ENCODE measurements around the gene CKS1B.
A peak's percentile ranks its signal among the peaks of the same experiment; 100 is the strongest.

The CKS1B gene

GRCh38 chr1:154974102-154974807 is at the start of gene CKS1B:
CKS1B (plus strand) TSS chr1:154974681; CDS start chr1:154974746, 65 bp downstream.
- peak; percentile 94 for DNase-seq (ENCODE audit: low read depth)

GRCh38 chr1:154925335-154926170 is 48.9 kb upstream of the CKS1B start:
- DNase-seq (ENCODE audit: low read depth) = no peak

- DNase-seq (ENCODE audit: low read depth) = no peak
Observed at GRCh38 chr1:154926201-154926600, 48.3 kb upstream of the CKS1B start.

GRCh38 chr1:154931940-154932487 is 42.5 kb upstream of the CKS1B start:
- DNase-seq (ENCODE audit: low read depth) = no peak

DNA sequence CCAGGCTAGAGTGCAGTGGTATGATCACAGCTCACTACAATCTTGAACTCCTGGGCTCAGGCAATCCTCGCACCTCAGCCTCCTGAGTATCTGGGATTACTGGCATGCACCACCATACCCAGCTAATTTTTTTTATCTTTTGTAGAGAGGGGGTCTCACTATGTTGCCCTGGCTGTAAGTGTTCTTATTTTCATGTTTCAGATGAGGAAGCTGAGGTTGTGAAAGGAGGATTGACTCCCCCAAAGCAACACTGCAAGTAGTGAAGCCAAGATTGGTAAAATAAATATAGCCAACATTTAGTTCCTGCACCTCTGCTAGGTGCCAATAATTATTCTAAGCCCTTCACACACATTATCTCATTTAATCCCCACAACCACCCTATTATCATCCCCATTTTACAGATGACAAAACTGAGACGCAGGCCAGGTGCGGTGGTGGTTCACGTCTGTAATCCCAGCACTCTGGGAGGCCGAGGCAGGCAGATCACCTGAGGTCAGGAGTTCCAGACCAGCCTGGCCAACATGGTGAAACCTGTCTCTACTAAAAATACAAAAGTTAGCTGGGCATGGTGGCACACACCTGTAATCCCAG is 40.0 kb upstream of the CKS1B start:
- no peak for DNase-seq (ENCODE audit: low read depth)

DNA sequence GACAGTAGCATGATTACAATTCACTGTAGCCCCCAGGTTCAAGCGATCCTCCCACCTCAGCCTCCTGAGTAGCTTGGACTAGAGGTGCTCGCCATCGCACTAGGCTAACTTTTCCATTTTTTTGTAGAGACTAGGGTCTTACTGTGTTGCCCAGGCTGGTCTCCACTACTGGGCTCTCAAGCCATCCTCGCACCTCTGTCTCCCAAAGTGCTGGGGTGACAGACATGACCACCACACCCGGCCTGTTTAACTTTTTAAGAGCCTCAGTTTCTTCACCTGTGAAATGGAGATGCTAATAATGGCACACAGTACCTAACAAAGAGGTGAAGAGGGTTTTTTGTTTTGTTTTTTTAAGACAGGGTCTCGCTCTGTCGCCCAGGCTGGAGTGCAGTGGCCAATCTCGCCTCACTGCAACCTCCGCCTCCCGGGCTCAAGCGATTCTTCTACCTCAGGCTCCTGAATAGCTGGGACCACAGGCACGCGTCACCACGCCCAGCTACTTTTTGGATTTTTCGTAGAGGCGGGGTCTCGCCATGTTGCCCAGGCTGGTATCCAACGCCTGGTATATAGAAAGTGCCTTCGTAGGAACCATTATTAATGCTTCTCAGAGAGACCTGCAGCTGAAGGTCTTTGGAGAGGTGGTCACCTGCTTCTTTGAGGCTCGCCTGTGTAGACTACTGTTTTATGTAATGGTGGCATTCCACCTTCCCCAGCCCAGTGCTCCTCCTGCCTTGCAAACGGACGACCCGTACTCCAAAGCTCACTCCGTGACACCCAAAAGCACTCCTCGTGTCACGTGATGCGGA is 38.5 kb upstream of the CKS1B start:
- no peak for DNase-seq (ENCODE audit: low read depth)

DNA sequence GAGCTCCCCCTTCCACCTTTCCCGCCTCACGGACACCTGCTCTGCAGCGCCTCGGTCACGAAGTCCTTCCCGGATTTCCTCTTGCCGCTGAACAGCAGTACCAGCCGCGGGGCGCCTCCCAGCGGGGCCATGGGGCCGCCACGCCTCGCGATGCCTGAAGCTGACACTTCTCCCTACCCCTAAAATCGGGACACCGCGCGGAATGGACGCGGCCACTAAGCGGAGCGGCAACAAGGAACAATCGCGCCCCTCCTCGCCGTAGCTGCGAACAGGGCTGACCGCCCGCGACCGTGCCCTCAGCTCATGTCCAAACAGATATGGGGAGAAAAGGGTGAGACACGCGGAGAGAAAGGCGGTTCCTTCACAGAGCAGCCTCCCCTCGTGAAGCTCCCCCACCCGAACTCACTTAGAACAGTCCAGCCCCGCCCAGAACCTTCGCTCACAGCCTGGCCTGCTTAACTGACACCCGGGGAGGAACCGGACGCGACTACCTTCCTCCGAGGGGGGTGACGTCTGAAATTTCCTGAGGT is 37.9 kb upstream of the CKS1B start, which contains the start of gene PMVK:
Gene PMVK (minus strand): TSS at position 165 of the 530 bp plus-strand sequence. CDS start 34 bp downstream, at position 131.
- DNase-seq (ENCODE audit: low read depth) = peak; percentile 91

GRCh38 chr1:154937085-154937987 is 37.1 kb upstream of the CKS1B start:
- DNase-seq (ENCODE audit: low read depth) = peak; percentile 85

DNA sequence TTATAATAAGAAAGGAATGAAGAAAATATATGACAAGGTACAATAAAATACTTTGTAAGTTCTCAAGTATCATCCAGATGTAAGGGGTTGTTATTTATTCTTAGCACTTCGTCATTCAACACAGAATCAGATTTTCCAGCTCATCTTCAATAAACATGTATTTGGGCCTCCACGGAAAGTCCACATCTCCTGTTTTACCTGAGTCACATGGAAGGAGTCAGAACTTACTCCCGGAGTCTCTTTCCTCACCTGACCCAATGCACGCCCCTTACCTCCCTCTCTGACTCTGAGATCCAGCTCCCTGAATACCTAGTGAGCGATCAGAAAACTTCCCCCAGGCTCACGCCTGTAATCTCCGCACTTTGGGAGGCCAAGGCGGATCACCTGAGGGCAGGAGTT is 36.5 kb upstream of the CKS1B start:
- DNase-seq (ENCODE audit: low read depth) = no peak

DNA sequence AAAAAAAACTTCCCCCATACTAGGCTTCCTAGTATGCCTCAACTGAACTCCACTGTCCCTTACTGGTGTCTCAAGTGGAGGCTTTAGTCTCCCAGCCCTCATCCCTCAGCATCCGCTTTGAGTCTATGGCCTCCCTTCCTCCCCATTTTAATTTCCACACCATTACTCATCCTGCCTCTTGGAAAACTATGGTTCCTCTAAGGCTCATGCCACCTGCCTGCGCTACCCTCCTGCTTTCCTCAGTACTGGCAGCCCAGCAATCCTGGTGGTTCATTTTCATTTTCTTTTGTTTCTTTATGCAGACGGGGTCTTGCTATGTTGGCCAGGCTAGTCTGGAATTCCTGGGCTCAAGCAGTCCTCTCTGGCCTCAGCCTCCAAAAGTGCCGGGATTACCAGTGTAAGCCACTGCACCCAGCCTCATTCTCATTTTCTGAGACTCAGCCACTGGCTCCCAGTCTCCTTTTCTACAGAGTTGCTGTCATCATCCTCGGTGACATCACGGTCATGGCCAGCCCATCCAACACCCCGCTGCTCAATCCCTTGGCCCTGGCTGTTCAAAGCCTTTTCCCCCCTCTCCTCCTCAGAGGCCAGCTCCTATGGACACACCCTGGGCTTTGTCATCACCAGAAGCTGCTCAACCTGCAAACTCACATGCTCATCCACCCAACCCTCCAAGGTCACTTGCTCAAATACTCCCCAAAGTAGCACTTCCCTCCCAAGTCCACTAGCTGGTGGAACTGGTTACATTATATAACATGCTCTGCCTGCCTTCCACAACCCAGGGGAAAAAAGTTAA is 35.7 kb upstream of the CKS1B start:
- no peak for DNase-seq (ENCODE audit: low read depth)

GRCh38 chr1:154940213-154940560 is 34.3 kb upstream of the CKS1B start:
- DNase-seq (ENCODE audit: low read depth) = no peak

DNA sequence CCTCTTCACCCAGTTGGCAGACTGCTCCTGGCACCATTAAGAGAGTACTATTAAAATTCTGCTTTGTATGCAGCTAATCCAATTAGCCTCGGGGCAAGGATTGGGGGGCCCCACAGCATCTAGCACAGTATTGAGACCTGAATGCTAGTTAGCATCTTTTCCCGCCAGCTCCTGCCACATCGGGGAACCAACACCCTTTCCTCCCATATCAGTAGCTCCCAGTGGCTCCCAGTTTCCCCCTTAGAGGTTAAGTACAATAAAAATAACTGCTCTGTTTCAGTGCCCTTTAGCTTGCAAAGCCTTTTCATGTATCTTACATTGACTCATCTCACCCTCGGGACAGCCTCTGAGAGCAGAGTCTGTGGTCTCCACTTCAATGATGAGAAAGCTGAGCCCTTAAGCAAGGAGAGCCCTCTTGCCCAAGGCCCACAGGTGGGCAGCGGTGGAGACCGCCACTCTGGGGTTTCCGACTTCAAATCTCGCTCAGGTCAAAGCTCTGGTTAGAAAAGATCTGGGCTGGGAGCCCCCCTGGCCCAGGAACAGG is 33.8 kb upstream of the CKS1B start:
- DNase-seq (ENCODE audit: low read depth) = no peak

- no peak for DNase-seq (ENCODE audit: low read depth)
Observed at GRCh38 chr1:154941333-154942013, 33.0 kb upstream of the CKS1B start.

- no peak for DNase-seq (ENCODE audit: low read depth)
Observed at GRCh38 chr1:154943649-154944400, 30.7 kb upstream of the CKS1B start.

DNA sequence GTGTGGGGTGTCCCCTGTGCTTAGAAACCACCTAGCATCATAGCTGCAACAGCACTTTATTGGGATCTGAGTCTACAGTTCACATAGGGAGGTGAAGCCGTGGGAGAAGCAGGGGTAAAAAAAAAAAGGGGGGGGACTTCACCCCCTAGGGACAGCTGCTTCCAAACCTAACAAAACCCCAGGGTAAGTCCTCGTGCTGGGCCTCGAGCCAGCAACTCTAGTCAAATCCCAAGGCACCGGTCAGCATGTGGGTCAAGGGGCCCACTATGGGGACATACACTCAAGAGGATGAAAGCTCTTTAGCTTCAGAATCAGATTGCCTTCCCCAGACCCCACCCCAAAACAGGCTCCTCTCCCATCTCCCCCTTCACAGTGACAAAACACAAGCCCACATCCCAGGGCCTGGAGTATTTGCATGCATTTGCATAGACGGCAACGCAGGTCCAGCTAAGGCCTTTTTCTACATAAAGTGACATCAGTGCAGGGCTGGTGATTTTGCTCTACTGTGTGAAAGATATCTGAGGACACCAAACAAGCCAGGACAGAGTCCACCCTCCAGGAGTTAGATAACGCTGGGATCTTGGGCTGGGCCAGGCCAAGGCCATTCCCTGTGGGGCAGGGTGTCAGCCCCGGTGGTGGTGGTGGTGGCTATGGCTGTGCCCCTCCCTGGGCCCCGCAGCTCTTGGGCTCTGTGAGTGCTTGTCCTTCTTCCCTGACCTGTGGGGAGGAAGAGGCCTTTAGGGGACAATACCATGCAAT is 29.9 kb upstream of the CKS1B start:
- DNase-seq (ENCODE audit: low read depth) = no peak

DNA sequence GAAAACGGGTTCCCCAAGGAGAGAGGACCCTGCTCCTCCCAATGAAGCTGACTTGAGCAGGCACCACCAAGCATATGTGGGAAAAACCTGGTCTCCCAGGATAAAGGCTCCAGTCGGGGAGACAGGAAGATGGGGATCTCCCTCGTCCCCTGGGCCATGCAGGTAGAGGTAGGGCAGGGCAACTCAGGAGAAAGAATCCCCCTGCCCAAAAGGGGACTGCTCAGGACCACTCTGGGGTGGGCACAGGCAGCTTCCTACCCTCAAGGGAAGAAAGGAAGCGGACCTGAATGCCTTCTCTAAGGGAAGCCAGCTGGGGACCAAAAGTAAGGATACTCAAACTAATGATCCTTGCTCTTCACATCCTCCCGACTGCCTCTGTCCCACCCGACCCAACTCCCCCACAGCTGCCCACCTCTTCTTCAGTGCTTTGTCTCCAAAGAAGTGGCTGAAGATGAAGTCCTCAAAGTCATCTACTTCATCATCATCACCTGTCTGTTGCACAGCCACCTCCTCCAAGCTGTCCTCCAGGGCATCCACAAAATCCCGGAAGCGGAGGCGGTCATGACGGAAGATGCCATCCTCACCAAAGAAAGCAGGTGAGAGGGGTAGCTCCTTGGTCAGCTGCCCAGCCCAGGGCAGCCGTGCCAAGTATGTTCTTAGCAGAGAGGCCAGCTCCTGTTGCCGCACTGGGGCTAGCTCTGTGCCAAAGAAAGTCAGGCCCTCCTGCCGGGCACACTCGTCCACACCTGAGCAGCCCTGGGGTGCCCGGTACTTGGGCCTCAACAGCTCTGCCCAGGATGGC is 29.1 kb upstream of the CKS1B start:
- DNase-seq (ENCODE audit: low read depth) = no peak

Measured in activated T-cell treated with anti-CD3 and anti-CD28 coated beads for 24 hours (primary cell).